ENCODE measurements around the gene BANK1. TPM values are rescaled to one million over a fixed set of nuclear protein-coding genes. Genes with fewer than 3 reads are reported as not detected.

Gene BANK1
- total and polyA plus RNA-seq, 4 experiments from 2014 or later = 0.11 to 4.6 TPM; not detected in 2

- Histone ChIP-seq H3K4me3 (ENCODE audit: low read length in 2 of 2) (no peak overlapping the region), H3K27ac (ENCODE audit: low read depth, low read length) (no peak overlapping the region), H3K27me3 (ENCODE audit: insufficient read depth, low read length) (no peaks in the 10 kb centered on the region), H3K4me1 (ENCODE audit: insufficient read depth, low read length) (no peaks in the 10 kb centered on the region), H3K36me3 (ENCODE audit: insufficient read depth, low read length) (no peaks in the 10 kb centered on the region), H3K9me3 (ENCODE audit: control insufficient read depth in 1 of 2, low read length in 2 of 2) (no peaks in the 10 kb centered on the region)
- Mint-ChIP-seq H3K27me3 (no peaks in the 10 kb centered on the region), H3K4me3 (no peak overlapping the region), H3K4me1 (no peaks in the 10 kb centered on the region), H3K27ac (no peak overlapping the region), H3K36me3 (no peaks in the 10 kb centered on the region), H3K9me3 (peaks cover 0 to 3% (median under 1%) of the 10 kb centered on the region in 8 donors)
- intact Hi-C loops (cut with micrococcal nuclease) = no loop called here
- no peak for DNase-seq
- CTCF ChIA-PET (ENCODE audit: partially characterized antibody) = no interaction called here
- POLR2A ChIA-PET (ENCODE audit: partially characterized antibody) = no interaction called here
Measured at GRCh38 chr4:101914761-101915160, 124.2 kb downstream of the BANK1 start.

DNA sequence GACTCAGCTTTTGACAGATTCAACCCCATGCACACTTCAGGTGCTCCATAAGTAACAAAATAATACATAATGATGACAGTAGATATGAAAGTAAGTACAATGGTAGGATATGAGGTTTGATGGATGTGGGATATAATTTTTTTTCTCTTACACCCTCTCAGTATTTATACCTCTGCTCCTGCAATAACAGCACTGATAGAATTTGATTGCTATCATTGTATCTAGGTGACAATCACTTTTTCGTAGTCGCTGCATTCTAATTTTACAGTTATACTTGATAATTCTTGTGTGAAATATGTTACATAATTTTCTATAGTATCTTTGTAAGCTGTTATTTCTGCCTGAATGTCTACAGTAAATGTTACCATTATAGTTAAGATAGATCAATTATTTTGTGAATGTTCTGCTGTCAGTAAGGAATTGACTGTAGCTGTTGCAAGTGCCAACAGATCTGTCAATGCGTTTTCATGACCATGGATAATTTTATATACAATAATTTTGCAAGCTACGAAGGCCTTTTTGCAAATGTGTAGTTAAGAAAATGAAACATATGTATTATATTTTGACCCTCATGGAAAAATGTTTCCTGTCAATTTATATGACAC, 128.9 kb downstream of the BANK1 start:
- Histone ChIP-seq H3K27ac (ENCODE audit: low read depth, low read length) (no peak overlapping the region), H3K4me1 (ENCODE audit: insufficient read depth, low read length) (no peaks in the 10 kb centered on the region), H3K9me3 (ENCODE audit: control insufficient read depth in 1 of 2, low read length in 2 of 2) (no peaks in the 10 kb centered on the region), H3K4me3 (ENCODE audit: low read length in 2 of 2) (no peak overlapping the region), H3K27me3 (ENCODE audit: insufficient read depth, low read length) (no peaks in the 10 kb centered on the region), H3K36me3 (ENCODE audit: insufficient read depth, low read length) (no peaks in the 10 kb centered on the region)
- ChIA-PET CTCF (ENCODE audit: partially characterized antibody) (no interaction called here), POLR2A (ENCODE audit: partially characterized antibody) (no interaction called here)
- no peak overlapping the region for H3K4me3 Mint-ChIP-seq
- no peak for DNase-seq
- intact Hi-C loops (cut with micrococcal nuclease) = no loop called here
- H3K36me3 Mint-ChIP-seq = no peaks in the 10 kb centered on the region
- H3K9me3 Mint-ChIP-seq = peaks cover 0 to 1% (median 0%) of the 10 kb centered on the region in 8 donors
- H3K4me1 Mint-ChIP-seq = no peaks in the 10 kb centered on the region
- no peaks in the 10 kb centered on the region for H3K27me3 Mint-ChIP-seq
- H3K27ac Mint-ChIP-seq = no peak overlapping the region

DNA sequence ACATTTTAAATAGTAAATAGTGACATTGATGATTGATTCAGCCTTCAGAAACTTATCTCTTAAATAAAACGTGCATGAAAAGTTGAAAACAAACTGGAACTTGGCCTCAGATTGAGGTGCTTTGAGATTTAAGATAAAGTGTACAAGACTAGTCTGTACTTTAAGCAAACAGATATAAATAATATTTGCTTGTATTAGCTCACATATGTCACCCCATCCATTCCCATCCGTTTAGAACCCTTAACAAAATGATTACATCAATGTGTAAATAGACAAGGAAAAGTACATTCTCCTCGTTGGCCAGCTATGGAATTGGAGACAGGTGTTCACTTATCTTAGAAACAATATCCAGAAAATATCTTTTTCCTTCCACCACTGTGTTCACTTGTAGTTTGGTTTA, 130.8 kb downstream of the BANK1 start:
- no peaks in the 10 kb centered on the region for H3K4me1 Mint-ChIP-seq
- DNase-seq = no peak

GRCh38 chr4:101931619-101932018, 141.1 kb downstream of the BANK1 start:
- Histone ChIP-seq H3K27me3 (ENCODE audit: insufficient read depth, low read length) (no peaks in the 10 kb centered on the region), H3K4me1 (ENCODE audit: insufficient read depth, low read length) (no peaks in the 10 kb centered on the region), H3K4me3 (ENCODE audit: low read length in 2 of 2) (no peak overlapping the region), H3K9me3 (ENCODE audit: control insufficient read depth in 1 of 2, low read length in 2 of 2) (no peaks in the 10 kb centered on the region), H3K27ac (ENCODE audit: low read depth, low read length) (no peak overlapping the region), H3K36me3 (ENCODE audit: insufficient read depth, low read length) (no peaks in the 10 kb centered on the region)
- H3K36me3 Mint-ChIP-seq = no peaks in the 10 kb centered on the region
- ChIA-PET CTCF (ENCODE audit: partially characterized antibody) (no interaction called here), POLR2A (ENCODE audit: partially characterized antibody) (no interaction called here)
- H3K9me3 Mint-ChIP-seq = peaks cover 0 to 2% (median 0%) of the 10 kb centered on the region in 8 donors
- DNase-seq = no peak
- intact Hi-C loops (cut with micrococcal nuclease) = no loop called here
- H3K4me3 Mint-ChIP-seq = no peak overlapping the region
- no peaks in the 10 kb centered on the region for H3K27me3 Mint-ChIP-seq
- no peaks in the 10 kb centered on the region for H3K4me1 Mint-ChIP-seq
- H3K27ac Mint-ChIP-seq = no peak overlapping the region

More for the DNA sequence above, 130.8 kb downstream of the BANK1 start:
- no peaks in the 10 kb centered on the region for H3K27me3 ChIP-seq (ENCODE audit: insufficient read depth, low read length)
- peaks cover 0 to 1% (median 0%) of the 10 kb centered on the region in 8 donors for H3K9me3 Mint-ChIP-seq
- intact Hi-C loops (cut with micrococcal nuclease) = no loop called here
- ChIA-PET POLR2A (ENCODE audit: partially characterized antibody) (no interaction called here), CTCF (ENCODE audit: partially characterized antibody) (no interaction called here)
- H3K4me3 Mint-ChIP-seq = no peak overlapping the region
- H3K4me3 ChIP-seq (ENCODE audit: low read length in 2 of 2) = no peak overlapping the region
- H3K36me3 ChIP-seq (ENCODE audit: insufficient read depth, low read length) = no peaks in the 10 kb centered on the region
- H3K4me1 ChIP-seq (ENCODE audit: insufficient read depth, low read length) = no peaks in the 10 kb centered on the region
- H3K36me3 Mint-ChIP-seq = no peaks in the 10 kb centered on the region
- no peak overlapping the region for H3K27ac ChIP-seq (ENCODE audit: low read depth, low read length)
- no peaks in the 10 kb centered on the region for H3K27me3 Mint-ChIP-seq
- no peaks in the 10 kb centered on the region for H3K9me3 ChIP-seq (ENCODE audit: control insufficient read depth in 1 of 2, low read length in 2 of 2)
- H3K27ac Mint-ChIP-seq = no peak overlapping the region

- H3K4me3 ChIP-seq (ENCODE audit: low read length in 2 of 2) = no peak overlapping the region
- POLR2A ChIA-PET (ENCODE audit: partially characterized antibody) = no interaction called here
- intact Hi-C loops (cut with micrococcal nuclease) = no loop called here
- DNase-seq = no peak
- no peaks in the 10 kb centered on the region for H3K4me1 ChIP-seq (ENCODE audit: insufficient read depth, low read length)
- H3K36me3 ChIP-seq (ENCODE audit: insufficient read depth, low read length) = no peaks in the 10 kb centered on the region
- Mint-ChIP-seq H3K4me3 (no peak overlapping the region), H3K4me1 (no peaks in the 10 kb centered on the region), H3K27ac (no peak overlapping the region), H3K27me3 (no peaks in the 10 kb centered on the region), H3K36me3 (no peaks in the 10 kb centered on the region), H3K9me3 (peaks cover 0 to 12% (median 2%) of the 10 kb centered on the region in 8 donors)
- H3K27me3 ChIP-seq (ENCODE audit: insufficient read depth, low read length) = no peaks in the 10 kb centered on the region
- H3K27ac ChIP-seq (ENCODE audit: low read depth, low read length) = no peak overlapping the region
- CTCF ChIA-PET (ENCODE audit: partially characterized antibody) = interaction anchor here (0.6 kb wide), 1 partner anchor 8 kb away, joined by 3 read pairs; no protein-coding TSS in a partner anchor
- no peaks in the 10 kb centered on the region for H3K9me3 ChIP-seq (ENCODE audit: control insufficient read depth in 1 of 2, low read length in 2 of 2)
Measured at GRCh38 chr4:101933855-101934254, 143.3 kb downstream of the BANK1 start.

- Histone ChIP-seq H3K36me3 (ENCODE audit: insufficient read depth, low read length) (no peaks in the 10 kb centered on the region), H3K4me1 (ENCODE audit: insufficient read depth, low read length) (no peaks in the 10 kb centered on the region), H3K27me3 (ENCODE audit: insufficient read depth, low read length) (no peaks in the 10 kb centered on the region), H3K4me3 (ENCODE audit: low read length in 2 of 2) (no peak overlapping the region), H3K27ac (ENCODE audit: low read depth, low read length) (no peak overlapping the region), H3K9me3 (ENCODE audit: control insufficient read depth in 1 of 2, low read length in 2 of 2) (no peaks in the 10 kb centered on the region)
- Mint-ChIP-seq H3K4me1 (no peaks in the 10 kb centered on the region), H3K36me3 (no peaks in the 10 kb centered on the region), H3K9me3 (peaks cover 0 to 12% (median 2%) of the 10 kb centered on the region in 8 donors), H3K4me3 (no peak overlapping the region), H3K27ac (no peak overlapping the region), H3K27me3 (peaks cover 2 to 3% of the 10 kb centered on the region in 2 donors)
- ChIA-PET CTCF (ENCODE audit: partially characterized antibody) (no interaction called here), POLR2A (ENCODE audit: partially characterized antibody) (no interaction called here)
- no peak for DNase-seq
- intact Hi-C loops (cut with micrococcal nuclease) = no loop called here
Measured at GRCh38 chr4:101938836-101939235, 148.3 kb downstream of the BANK1 start.

DNA sequence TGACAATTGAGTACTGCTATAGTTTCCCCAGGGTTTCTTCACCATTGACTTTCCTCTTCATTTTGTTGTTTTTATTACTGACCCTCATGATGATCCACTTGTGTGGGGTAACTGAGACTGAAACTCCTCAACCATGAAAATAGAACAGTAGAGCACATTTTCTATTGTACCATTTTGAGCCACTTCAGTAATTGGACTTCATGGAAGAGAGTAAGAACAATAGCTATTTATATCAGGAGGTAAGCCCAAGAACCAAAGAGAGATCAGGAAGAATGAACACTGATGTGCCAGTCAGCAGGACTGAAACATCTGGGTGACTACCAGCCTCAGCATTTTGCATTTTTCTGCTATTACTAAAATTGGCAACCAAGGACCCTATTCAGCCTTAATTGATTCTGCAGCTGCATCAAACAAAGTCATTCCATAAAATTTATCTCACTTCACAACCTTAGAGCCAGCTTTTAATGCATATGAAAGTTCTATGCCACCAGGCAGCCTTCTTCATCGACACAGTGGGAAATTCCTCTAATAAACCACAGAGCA, 151.4 kb downstream of the BANK1 start:
- peaks cover 3 to 4% of the 10 kb centered on the region in 2 donors for H3K27me3 Mint-ChIP-seq
- DNase-seq = no peak
- ChIA-PET CTCF (ENCODE audit: partially characterized antibody) (interaction anchor here (0.8 kb wide), 1 partner anchor 8 kb away, joined by 3 read pairs; no protein-coding TSS in a partner anchor), POLR2A (ENCODE audit: partially characterized antibody) (no interaction called here)
- no peaks in the 10 kb centered on the region for H3K4me1 Mint-ChIP-seq
- H3K36me3 ChIP-seq (ENCODE audit: insufficient read depth, low read length) = no peaks in the 10 kb centered on the region
- H3K27ac ChIP-seq (ENCODE audit: low read depth, low read length) = no peak overlapping the region
- H3K4me3 ChIP-seq (ENCODE audit: low read length in 2 of 2) = no peak overlapping the region
- intact Hi-C loops (cut with micrococcal nuclease) = no loop called here
- H3K4me3 Mint-ChIP-seq = no peak overlapping the region
- H3K9me3 Mint-ChIP-seq = peaks cover 0 to 8% (median 1%) of the 10 kb centered on the region in 8 donors
- H3K9me3 ChIP-seq (ENCODE audit: control insufficient read depth in 1 of 2, low read length in 2 of 2) = no peaks in the 10 kb centered on the region
- no peak overlapping the region for H3K27ac Mint-ChIP-seq
- H3K4me1 ChIP-seq (ENCODE audit: insufficient read depth, low read length) = no peaks in the 10 kb centered on the region
- H3K27me3 ChIP-seq (ENCODE audit: insufficient read depth, low read length) = no peaks in the 10 kb centered on the region
- no peaks in the 10 kb centered on the region for H3K36me3 Mint-ChIP-seq

Data from CD4-positive, alpha-beta memory T cell (primary cell).